Body of pancreas (tissue), 4 donors: ENCODE data around the gene RAD51B.

Source experiments
- CTCF ChIP-seq, 7 experiments: fragments of 450-650 bp in 4 of 7; fragments of 200-600 bp in 3 of 7; sonication (generic) in 3 of 7; IDR thresholded peaks; one replicate each; pipeline ENCODE4 v1.5.1; 2016 to 2019; ENCODE audit warnings: antibody characterized with exemption in 7 of 7
- POLR2A ChIP-seq, 3 donors: fragments of 450-650 bp; IDR thresholded peaks; one replicate each; pipeline ENCODE4 v1.6.1; 2016; ENCODE audit warnings: antibody characterized with exemption in 3 of 3, mild to moderate bottlenecking in 2 of 3

- no peak for TF ChIP-seq CTCF (IDR thresholded peaks at IDR 0.05)
- peak in 1 of 3 donors; percentile 23 for TF ChIP-seq POLR2A (IDR thresholded peaks at IDR 0.05)
Measured at GRCh38 chr14:68397371-68397811, 577.8 kb downstream of the RAD51B start.
